Endothelial cell of umbilical vein (primary cell): ENCODE data around the gene FHOD3.

Experiments used
- POLR2A ChIP-seq: IDR thresholded peaks from 2 replicates; pipeline ENCODE4 v1.6.1; 2012; ENCODE audit warnings: low read depth, mild to moderate bottlenecking, control low read depth, low read length
- POLR2AphosphoS5 ChIP-seq: IDR thresholded peaks from 2 replicates; pipeline ENCODE4 v1.6.1; 2012; ENCODE audit warnings: low read depth, mild to moderate bottlenecking, control low read depth, low read length, moderate library complexity; ENCODE audit not compliant: insufficient read depth

DNA sequence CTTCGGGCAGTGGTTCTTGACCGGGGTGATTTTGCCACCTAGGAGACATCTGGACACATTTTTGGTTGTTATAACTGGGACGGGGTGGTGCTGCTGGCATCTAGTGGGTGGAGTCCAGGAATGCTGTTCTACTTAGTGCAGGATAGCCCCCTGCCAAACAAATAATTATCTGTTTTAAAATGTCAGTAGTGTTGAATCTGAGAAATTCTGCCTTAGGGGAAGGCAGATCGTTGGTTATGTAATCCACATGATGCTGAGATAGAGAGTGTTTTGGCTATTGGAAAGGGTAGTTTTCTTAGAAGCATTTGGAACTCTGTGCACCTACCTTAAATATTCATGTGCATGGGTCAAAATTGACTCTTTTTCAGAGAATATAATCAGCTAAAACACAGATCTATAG lies 332.3 kb downstream of the FHOD3 start:
- no peak for TF ChIP-seq POLR2AphosphoS5
- TF ChIP-seq POLR2A, result no peak
